Eye (tissue), 1 donor: Measurements from ENCODE around the gene DKKL1.
A peak's percentile ranks its signal among the peaks of the same experiment; 100 is the strongest.
"Not testable (repeated sequence)": the region's sequence is repeated elsewhere in the genome, so short reads cannot be mapped to it uniquely, and the experiment has no call there.

ENCODE experiments used
- DNase-seq: peaks from one replicate; pipeline ENCODE4 v3.0.0-alpha.2; 2015

DKKL1 gene

DNA sequence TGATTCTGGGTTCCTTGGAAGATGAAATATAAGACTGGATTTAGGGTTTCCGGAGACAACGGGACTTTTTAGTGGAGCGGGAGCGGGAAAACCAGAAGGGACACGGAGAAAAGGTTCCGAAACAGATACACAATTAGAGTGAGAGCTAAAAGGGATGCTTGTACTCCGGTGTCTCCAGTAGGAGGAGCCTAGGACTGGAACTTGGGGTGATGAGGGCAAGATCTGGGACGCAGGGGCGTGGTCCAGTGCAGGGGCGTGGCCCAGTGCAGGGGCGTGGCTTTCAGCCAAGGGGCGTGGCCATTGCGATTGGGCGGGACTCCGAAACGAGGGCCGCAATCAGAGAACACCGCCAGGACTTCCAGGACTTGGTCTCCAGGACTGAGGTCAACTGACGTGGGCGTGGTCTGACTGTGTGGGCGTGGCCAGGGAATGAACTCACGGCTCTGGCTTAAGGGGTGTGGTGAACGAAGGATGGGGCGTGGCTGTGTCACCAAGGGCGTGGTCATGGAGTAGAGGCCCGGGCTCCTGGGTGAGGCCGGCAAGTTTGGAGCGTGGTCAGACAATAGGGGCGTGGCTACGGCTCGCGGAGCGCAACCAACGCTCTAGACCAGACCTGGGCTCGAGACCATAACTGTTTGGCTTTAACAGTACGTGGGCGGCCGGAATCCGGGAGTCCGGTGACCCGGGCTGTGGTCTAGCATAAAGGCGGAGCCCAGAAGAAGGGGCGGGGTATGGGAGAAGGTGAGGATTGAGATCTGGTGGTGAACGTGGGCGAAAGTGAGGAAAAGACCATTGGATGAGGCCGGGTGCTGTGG lies at the start of gene DKKL1:
Gene DKKL1 (plus strand): TSS at position 610 of the 815 bp plus-strand sequence. CDS start 122 bp downstream, at position 732.
- DNase-seq = peak; percentile 99

DNA sequence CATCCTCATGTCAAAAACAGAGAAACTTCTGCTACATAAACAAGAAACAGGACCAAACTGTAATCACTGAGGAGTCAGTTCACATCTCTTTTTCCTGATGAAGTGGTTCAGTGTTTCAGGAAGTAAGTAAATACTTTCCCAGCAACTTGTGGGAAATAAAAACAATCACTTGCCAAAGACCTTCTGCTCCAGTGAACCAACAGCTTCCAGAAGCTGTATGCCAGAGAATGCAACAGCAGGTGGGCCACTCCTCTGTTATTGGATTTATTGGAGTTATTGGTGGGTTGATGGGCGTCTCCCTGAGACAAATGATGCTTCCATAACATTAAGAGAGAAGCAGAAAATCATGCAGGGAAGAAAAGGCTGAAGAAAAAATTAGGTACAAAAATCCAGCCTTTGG lies 48.6 kb upstream of the DKKL1 start:
- peak; percentile 48 for DNase-seq

- no peak for DNase-seq
Measured at GRCh38 chr19:49316284-49316683, 47.4 kb upstream of the DKKL1 start.

DNA sequence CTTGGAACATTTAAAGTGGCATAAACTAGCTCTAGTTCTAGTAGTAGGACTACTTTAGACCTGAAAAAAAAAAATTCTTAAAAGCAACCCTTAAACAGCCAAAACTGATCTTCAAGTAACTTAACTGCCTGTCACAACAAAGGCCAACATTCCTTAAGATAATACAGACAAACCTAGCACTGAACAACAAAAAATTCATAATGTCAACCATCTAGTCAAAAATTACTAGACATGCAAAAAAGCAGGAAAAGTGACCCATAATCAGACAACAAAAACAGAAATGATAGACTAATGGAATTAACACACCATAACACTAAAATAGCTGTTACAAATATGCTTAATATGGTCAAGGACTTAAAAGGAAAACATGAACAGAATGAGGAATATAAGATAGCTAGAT lies 45.4 kb upstream of the DKKL1 start:
- DNase-seq = no peak

DNA sequence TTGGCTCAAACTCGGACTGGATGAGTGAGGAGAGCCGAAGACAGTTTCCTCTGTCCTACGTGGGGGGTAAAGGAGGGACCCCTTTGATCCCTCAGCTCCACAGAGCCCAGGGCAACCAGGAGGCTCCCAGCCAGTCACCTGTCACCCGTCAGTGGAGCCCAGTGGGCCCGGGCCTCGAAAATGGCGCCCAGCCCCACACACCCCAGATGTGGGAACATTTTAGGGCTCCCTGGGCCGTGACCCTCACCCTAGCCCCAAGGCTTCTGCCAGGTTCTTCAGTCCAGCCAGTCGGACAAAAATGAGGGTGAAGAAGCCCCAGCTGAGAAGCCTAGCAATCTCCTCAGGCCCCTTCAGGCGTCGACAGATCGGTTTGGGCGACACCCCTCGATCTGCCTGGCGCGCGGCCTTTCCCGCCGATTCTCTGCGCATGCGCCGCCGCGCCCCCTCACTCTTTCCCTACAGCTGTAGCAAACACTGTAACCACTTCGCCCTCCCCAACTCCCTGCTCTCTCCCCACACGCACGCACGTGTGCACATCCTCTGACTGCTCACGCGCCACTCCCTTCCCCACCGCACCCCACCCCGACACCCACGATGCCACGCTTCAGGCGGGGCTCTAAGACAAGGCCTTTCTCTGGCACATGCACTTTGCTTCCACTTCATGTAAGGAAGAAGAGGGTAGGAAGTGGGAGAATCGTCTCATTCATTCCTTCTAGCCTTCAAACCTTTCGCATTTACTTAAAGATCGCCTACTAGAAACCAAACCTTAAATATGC lies 38.7 kb upstream of the DKKL1 start, which contains the start of gene SLC6A16:
Gene SLC6A16 (minus strand): TSS at position 391 of the 776 bp plus-strand sequence. CDS start 13,844 bp downstream, outside the sequence.
- no peak for DNase-seq

DNA sequence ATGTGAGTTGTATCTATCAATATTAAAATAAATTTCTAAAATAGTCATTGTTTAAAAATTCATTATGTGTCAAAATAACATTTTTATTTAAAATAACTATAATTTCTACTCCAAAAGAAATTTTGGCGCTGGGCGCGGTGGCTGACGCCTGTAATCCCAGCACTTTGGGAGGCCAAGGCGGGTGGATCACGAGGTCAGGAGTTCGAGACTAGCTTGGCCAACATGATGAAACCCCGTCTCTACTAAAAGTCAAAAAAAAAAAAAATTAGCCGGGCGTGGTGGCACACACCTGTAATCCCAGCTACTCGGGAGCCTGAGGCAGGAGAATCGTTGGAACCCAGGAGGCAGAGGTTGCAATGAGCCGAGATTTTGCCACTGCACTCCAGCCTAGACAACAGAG lies 37.9 kb upstream of the DKKL1 start:
- DNase-seq = not testable (repeated sequence)

GRCh38 chr19:49326165-49326704 lies 37.4 kb upstream of the DKKL1 start:
- DNase-seq = no peak

- no peak for DNase-seq
Measured at GRCh38 chr19:49327878-49328544, 35.7 kb upstream of the DKKL1 start.

DNA sequence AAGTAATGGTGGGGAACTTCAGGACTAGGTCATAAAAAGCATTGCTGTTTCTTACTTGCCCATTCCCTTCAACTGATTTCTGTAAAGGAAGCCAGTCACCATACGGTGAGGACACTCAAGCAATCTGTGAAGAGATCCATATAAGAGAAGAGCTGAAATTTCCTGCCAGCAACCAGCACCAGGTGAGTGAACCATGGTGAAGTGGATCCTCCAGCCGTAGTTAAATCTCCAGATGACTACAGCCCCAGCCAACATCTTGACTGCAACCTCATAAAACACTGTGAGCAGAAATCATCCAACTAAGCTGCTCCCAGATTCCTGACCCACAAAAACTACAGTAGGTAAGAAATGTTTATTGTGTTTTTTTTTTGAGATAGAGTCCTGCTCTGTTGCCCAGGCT lies 34.9 kb upstream of the DKKL1 start:
- no peak for DNase-seq

DNA sequence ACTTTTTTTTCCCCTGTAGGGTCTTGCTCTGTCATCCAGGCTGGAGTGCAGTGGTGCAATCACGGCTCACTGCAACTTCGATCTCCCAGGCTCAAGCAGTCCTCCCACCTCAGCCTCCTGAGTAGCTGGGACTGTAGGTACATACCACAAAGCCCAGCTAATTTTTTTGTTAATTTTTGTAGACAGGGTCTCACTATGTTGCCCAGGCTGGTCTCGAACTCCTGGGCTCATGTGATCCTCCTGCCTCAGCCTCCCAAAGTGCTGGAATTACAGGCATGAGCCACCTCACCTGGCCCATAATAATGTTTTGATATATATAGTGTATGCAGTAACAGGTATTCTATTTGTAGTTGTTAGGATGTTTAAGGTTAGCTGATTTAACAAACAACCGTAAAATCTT lies 32.5 kb upstream of the DKKL1 start:
- not testable (repeated sequence) for DNase-seq

DNA sequence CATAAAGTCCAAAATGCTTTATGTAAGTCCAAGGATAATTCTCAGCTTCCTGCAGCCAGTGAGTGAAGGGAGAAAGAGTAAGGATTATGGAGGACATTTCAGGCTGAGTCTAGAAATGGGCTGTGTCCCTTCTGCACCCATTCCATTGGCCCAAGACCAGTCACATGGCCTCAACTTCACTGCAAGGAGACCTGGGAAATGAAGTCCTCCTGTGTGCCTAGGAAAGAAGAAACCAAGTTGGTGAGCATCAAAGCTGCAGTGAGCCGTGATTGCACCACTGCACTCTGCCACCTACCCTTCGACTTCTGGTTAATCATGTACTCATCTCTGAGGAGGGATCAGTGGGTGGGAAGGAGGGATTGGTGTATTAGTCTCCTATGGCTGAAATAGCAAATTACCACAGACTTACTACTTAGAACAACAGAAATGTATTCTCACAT lies 32.0 kb upstream of the DKKL1 start:
- peak; percentile 64 for DNase-seq

DNA sequence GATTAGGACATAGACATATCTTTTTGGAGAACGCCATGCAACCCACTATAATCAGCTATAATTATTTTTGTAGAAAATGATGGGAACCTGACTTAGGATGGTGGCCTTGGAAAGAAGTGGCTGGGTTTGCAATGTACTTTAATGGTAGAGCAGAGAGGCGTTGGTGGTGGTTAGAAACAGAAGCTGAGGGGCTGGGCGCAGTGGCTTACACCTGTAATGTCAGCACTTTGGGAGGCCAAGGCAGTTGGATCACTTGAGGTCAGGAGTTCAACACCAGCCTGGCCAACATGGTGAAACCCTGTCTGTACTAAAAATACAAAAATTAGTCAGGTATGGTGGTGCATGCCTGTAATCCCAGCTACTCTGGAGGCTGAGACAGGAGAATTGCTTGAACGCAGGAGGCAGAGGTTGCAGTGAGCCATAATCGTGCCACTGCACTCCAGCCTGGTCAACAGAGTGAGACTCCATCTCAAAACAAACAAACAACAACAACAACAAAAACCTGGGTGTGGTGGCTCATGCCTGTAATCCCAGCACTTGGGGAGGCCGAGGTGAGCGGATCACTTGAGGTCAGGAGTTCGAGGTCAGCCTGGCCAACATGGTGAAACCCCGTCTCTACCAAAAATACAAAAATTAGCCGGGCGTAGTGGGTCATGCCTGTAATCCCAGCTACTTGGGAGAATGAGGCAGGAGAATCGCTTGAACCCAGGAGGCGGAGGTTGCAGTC lies 30.8 kb upstream of the DKKL1 start:
- DNase-seq = not testable (repeated sequence)

DNA sequence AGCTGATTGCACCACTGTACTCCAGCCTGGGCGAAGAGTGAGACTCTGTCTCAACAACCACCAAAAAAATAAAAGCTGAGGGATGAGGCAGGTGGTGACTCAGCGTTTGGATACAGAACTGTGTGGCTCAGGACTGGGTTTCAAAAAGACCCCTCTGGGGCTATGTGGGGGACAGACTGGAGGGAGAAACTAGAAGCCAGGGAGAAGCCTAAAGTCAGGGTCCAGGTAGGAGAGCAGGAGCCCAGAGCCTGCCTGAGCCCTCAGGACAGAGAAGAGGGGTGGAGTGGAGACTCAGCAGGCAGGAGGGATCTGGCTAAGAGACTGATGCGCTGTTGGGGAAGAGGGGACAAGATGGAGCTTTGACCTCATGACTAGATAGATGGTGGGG lies 30.3 kb upstream of the DKKL1 start:
- no peak for DNase-seq

- no peak for DNase-seq
Measured at GRCh38 chr19:49333811-49334288, 29.8 kb upstream of the DKKL1 start.

GRCh38 chr19:49335071-49335783 lies 28.4 kb upstream of the DKKL1 start, which contains the start of gene CD37:
TSS of gene CD37 (plus strand) at chr19:49335406. CDS start at chr19:49335541, 135 bp downstream.
- DNase-seq = no peak

GRCh38 chr19:49335784-49336481 lies 27.7 kb upstream of the DKKL1 start:
- no peak for DNase-seq

GRCh38 chr19:49336482-49337266 lies 27.0 kb upstream of the DKKL1 start:
- DNase-seq = no peak

GRCh38 chr19:49337267-49338022 lies 26.2 kb upstream of the DKKL1 start:
- DNase-seq = no peak
